Stimulated activated CD4-positive, alpha-beta T cell treated with anti-CD3 and anti-CD28 coated beads, Interleukin-1b, Interleukin-23, amount 100 ng/mL, for 48 hours (primary cell): Measurements from ENCODE around the gene CCNB1.
"Not testable (repeated sequence)": the region's sequence is repeated elsewhere in the genome, so short reads cannot be mapped to it uniquely, and the experiment has no call there.

Source experiments
- DNase-seq: peaks from one replicate; pipeline ENCODE4 v3.0.0-alpha.2; 2020

The CCNB1 gene

GRCh38 chr5:69187342-69187741 lies 20.4 kb downstream of the CCNB1 start:
- DNase-seq: no peak

DNA sequence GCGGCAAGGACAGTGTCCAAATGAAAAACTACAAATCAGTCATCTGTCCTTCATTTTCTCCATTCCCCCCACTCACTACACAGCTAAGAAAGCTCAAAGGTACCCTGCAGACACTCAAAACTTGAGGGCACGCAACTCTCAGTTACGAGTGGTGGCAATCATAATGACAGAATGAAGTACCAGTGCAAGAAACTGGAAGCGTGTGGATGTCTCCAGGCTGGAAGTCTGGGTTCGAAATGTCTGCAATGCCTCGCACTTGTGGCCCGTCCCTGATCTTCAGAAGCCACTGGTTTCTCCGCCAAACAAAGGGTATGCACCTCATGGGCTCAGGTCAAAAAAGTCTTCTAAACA lies 21.8 kb downstream of the CCNB1 start:
- no peak for DNase-seq

DNA sequence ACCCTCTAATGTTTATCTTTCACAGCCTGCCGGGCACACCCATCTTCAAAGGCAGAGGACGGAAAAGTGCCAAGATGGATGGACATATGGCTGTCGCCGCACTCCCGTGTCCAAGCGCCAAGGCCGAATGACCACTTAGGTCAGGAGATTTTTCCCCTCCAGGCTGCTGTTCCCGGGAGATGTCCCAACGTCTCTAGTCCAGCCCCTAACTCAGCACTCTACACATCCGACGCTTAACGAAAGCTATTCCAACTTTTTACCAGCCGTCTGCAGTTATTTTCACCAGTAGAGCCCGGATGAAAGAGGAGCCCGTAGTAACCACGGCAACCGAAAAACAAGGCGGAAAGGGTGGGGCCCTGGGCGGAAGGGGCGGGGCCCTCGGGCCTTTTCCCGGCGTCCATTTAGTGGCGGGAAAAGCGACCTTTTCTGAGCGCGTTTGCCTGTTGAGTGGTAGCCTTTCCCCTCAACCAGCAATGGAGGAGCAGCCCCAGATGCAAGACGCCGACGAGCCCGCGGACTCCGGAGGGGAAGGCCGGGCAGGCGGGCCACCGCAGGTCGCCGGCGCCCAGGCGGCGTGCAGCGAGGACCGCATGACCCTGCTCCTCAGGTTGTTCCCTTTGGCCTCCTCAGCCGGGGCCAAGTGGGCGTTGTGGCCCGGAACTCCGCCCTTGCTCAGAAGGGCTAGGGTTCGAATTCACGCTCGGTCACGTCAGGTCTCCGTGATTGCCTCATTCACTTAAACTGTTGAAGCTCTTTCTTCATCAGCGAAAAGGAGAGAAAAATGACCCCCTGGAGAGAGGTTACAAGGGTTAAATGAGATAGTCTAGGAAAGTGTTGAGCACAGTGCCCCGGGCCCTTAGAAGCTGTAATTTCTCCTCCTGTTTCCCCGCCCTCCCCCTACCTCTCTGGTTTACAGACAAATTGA lies 22.5 kb downstream of the CCNB1 start, which contains the start of gene CENPH:
TSS of gene CENPH (plus strand) at position 422 of the 925 bp plus-strand sequence. CDS start at position 474, 52 bp downstream.
- DNase-seq: peak; percentile 93

- DNase-seq: no peak
These were observed 35.5 kb downstream of the CCNB1 start for GRCh38 chr5:69202497-69202896.

DNA sequence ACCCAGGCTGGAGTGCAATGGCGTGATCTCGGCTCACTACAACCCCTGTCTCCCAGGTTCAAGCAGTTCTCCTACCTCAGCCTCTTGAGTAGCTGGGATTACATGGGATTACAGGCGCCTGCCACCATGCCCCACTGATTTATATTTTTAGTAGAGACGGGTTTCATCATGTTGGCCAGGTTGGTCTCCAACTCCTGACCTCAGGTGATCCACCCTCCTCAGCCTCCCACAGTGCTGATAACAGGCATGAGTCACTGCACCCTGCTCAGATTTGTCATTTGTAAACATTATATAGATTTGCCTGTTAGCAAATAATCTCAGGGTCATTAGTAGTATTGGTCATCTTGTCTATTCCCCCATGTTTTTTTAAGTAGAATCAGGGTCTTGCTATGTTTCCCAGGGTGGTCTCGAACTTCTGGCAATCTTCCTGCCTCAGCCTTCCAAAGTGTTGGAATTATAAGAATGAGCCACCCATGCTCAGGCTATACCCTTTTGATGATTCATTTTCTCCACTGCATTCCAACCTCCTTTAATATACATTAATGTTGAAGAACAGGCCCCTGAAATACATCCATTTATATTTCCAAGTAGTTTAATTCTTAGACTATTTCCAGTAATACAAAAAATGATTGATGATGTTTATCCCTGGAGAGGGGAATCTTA lies 39.7 kb downstream of the CCNB1 start:
- DNase-seq: no peak

- DNase-seq: no peak
These were observed 42.7 kb downstream of the CCNB1 start for GRCh38 chr5:69209602-69210001.

DNA sequence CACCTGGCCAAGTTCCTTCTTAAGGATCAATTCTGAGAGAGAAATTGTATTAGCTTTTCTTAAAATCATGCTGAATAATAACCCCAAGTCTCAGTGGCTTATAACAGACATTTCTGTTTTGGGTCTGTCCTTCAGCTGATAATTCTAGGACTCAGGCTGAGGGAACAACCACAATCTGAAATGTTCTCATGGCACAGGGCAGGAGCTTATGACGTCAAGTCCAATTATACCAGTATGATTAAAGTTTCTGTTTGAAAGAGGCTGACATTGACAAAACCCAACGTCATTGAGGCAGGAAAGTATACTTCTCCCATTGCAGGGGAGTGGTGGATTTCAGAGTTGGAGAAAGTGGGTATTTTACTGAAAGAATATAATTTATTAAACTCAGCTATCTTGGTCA lies 44.2 kb downstream of the CCNB1 start:
- DNase-seq: no peak

DNA sequence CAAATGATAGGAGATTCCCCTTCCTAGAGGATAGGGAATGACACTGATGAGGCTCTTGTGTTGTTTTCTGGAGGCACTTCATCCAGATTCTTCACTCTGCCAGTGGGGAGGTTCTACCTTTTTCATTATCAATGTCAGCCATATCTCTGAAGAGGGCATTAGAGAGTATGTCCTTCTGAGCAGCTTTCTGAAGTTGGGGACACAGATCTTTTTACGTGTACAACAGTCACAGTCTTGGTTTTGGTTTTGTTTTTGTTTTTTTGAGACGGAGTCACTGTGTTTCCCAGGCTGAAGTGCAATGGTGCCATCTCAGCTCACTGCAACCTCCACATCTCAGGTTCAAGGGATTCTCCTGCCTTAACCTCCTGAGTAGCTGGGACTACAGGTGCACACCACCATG lies 45.1 kb downstream of the CCNB1 start:
- no peak for DNase-seq

DNA sequence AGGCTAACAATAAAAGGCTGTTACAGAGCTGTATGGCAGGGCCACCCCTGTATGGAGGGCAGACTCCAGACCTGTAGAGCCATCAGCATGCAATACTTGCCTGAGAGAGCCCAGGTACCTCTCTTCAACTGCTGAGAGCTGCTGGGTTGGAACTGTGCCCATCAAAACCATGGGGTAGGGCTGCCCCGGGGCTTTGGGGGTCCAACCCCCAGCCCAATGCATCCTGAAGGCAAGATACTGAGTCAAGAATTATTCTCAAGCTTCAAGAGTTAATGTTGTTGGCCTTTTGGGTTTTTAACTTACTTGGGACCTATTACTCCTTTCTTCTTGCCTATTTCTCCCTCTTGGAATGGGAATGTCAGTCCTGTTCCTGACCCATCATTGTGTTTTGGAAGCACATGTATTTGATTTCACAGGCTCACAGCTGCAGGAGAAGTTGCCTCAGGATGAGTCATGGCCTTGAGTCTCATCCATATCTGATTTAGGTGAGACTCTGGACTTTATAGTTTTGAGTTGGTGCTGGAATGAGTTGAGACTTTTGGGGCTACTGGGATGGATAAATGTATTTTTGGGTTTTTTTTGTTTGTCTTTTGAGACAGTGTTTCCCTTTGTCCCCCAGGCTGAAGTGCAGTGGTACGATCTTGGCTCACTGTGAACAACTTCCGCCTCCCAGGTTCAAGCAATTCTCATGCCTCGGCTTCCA lies 46.7 kb downstream of the CCNB1 start:
- DNase-seq: no peak

DNA sequence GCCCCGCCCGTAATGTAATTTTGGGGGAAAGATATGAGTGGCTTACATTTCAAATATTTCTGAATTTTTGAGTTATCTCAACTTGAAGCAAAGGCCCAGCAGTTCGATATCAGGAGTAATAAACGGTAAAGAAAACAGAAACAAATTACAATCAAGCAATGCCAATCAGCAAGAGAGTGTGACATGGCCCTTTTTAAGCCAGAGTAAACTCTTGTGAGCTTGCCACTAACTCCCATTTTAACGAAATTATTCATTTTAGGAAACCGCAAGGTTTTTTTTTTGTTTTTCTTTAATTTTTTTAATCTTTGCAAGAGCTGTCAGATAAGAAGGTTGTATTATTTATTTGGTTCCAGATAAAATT lies 50.2 kb downstream of the CCNB1 start:
- DNase-seq: no peak

DNA sequence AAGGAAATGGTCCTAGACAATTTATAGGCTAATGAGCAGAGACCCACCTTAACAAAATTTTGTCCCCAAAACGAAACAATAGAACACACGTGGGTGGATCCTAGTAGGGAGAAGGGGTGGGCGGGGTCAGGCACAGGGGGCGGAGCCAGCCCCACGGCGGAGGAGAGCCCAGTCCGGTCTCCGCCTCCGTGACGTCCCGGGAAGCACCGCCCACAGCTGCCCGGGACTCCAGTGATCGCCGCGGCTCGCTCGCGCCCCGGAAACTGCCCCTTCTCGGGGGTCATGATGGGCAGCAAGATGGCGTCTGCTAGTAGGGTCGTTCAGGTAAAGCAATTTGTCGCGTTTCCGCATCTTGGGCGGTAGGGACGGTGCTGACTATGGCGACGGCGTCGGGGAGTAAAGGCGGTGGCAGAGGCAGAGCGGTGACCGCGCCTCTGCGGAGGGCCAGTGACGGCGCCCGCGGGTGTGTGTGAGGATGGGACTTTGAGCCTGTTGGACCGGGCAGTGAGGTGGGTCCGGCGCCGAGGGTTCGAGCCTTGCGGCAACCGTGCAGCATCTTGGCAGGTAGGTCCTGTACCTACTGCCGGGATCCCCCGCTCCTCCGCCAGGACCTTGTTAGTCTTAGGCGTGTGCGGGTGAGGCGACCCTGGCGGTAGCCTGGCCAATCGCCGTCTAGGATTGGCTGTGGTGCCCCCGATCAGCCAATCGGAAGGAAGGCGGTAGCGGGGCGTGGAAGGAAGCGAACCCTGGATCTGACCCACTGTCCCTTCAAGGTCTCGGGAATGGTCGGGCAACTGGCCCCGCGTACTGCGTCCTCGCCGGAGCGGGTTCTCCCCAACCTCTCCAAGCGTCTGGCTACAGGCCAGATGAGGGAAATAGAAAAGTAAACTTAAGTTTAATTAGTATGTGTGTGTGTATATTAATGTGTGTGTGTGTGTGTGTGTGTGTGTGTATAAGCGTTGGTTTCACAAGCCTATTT lies 50.9 kb downstream of the CCNB1 start:
- peak; percentile 90 for DNase-seq

DNA sequence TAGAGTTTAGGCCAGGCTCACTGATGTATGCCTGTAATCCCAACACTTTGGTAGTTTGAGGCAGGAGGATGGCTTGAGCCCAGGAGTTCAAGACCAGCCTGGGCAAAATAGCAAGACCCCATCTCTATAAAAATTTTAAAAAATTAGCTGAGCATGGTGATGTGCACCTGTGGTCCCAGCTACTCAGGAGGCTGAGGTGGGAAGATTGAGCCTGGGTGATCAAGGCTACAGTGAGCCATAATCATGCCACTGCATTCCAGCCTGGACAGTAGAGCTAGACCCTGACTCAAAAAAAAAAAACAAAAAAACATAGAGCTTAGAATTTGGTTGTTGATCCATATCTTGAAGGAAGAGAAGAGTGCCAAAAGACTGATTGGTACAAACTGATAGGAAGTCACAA lies 53.0 kb downstream of the CCNB1 start:
- DNase-seq: no peak

DNA sequence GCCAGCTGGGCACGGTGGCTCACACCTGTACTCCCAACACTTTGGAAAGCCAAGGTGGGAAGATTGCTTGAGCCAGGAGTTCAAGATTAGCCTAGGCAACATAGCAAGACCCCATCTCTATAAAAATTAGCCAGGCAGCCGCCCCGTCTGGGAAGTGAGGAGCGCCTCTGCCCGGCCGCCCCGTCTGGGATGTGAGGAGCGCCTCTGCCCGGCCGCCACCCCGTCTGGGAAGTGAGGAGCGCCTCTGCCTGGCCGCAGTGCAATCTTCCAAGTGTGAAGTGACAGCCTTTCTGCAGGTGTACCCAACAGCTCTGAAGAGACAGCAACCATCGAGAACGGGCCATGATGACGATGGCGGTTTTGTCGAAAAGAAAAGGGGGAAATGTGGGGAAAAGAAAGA lies 53.4 kb downstream of the CCNB1 start:
- not testable (repeated sequence) for DNase-seq

GRCh38 chr5:69220833-69221232 lies 53.9 kb downstream of the CCNB1 start:
- DNase-seq: not testable (repeated sequence)

DNA sequence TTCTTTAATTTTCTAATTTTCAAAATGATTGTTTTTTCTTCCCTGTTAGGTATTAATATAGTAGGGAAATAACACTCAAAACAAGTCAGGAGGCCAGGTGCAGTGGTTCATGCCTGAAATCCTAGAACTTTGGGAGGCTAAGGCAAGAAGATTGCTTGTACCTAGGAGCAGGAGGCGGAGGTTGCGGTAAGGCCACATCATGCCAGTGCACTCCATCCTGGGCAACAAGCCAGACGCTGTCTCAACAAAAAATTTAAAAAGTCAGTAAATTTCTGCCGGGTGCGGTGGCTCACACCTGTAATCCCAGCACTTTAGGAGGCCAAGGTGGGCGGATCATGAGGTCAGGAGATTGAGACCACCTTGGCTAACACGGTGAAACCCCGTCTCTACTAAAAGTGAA lies 57.6 kb downstream of the CCNB1 start:
- DNase-seq: no peak

DNA sequence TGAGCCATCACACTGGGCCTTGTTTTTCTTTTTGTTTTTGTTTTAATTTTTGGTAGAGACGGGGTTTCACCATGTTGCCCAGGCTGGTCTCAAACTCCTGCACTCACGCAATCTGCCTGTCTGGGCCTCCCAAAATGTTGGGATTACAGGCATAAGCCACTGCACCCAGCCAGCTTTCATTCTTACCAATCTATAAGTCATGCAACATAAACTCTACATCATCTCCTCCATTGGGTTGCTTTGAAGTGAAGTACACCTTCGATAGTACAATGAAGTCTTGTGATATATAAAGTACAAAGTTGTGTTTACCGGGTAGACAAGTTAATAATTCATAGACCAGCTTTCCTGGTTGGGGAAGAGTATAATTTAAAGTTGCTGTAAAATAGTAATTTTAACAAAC lies 58.9 kb downstream of the CCNB1 start:
- DNase-seq: no peak
